B cell (primary cell): ENCODE data around the gene LAX1.

Experiments
- EZH2 ChIP-seq: IDR thresholded peaks from 2 replicates; pipeline ENCODE4 v1.6.1; 2012; ENCODE audit warnings: borderline replicate concordance, low read depth, mild to moderate bottlenecking, moderate library complexity, low read length; ENCODE audit not compliant: insufficient read depth, poor library complexity, severe bottlenecking
- TF ChIP-seq, protein P1 (sequence below): fragments of 200-600 bp; IDR thresholded peaks from one replicate; pipeline ENCODE4 v1.8.0; 2022; ENCODE audit warnings: antibody characterized with exemption, mild to moderate bottlenecking

DNA sequence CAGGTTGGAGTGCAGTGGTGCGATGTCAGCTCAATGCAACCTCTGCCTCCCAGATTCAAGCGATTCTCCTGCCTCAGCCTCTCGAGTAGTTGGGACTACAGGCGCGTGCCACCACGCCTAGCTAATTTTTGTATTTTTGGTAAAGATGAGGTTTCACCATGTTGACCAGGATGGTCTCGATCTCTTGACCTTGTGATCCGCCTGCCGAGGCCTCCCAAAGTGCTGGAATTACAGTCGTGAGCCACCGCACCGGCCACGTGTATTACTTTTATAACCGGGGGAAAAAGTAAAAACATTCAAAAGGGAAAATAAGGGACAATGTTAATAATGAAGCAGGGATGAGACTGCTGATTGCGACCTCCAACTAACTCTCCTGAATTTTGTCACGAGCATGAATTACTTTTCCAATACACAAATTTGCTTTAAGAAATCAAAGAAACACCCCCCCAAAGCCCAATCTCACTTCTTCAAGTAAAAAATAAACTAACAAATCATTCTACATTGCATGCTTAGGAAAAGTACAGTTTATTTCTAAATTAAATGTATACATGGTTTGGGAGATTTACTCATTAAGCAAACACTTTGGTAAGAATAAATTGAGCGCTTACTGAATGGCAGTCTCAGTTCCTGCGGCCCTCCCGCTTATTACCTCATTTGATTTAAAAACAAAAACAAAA is 29.9 kb downstream of the LAX1 start:
- TF ChIP-seq, protein P1, sequence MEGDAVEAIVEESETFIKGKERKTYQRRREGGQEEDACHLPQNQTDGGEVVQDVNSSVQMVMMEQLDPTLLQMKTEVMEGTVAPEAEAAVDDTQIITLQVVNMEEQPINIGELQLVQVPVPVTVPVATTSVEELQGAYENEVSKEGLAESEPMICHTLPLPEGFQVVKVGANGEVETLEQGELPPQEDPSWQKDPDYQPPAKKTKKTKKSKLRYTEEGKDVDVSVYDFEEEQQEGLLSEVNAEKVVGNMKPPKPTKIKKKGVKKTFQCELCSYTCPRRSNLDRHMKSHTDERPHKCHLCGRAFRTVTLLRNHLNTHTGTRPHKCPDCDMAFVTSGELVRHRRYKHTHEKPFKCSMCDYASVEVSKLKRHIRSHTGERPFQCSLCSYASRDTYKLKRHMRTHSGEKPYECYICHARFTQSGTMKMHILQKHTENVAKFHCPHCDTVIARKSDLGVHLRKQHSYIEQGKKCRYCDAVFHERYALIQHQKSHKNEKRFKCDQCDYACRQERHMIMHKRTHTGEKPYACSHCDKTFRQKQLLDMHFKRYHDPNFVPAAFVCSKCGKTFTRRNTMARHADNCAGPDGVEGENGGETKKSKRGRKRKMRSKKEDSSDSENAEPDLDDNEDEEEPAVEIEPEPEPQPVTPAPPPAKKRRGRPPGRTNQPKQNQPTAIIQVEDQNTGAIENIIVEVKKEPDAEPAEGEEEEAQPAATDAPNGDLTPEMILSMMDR: no peak
- no peak for TF ChIP-seq EZH2
